HEK293 (cell line): ENCODE data around the gene ACADM.

Experiments
- BCL11B ChIP-seq: fragments of 450-650 bp; formaldehyde crosslinking; IDR thresholded peaks from 2 replicates; pipeline ENCODE4 v1.5.1; 2016; ENCODE audit warnings: low read depth, missing biosample characterization, missing genetic modification characterization
- FEZF1 ChIP-seq: fragments of 450-650 bp; formaldehyde crosslinking; IDR thresholded peaks from 2 replicates; pipeline ENCODE4 v1.5.1; 2016; ENCODE audit warnings: missing biosample characterization, missing genetic modification characterization
- GLIS2 ChIP-seq: fragments of 450-650 bp; formaldehyde crosslinking; IDR thresholded peaks from 2 replicates; pipeline ENCODE4 v1.5.1; 2016; ENCODE audit warnings: missing biosample characterization, missing genetic modification characterization
- HOXC10 ChIP-seq: sonication (generic); formaldehyde crosslinking; IDR thresholded peaks from 2 replicates; pipeline ENCODE4 v1.8.1; 2023; ENCODE audit warnings: mild to moderate bottlenecking, missing genetic modification reagents
- KLF8 ChIP-seq: fragments of 450-650 bp; formaldehyde crosslinking; IDR thresholded peaks from 2 replicates; pipeline ENCODE4 v1.5.1; 2016; ENCODE audit warnings: missing biosample characterization, missing genetic modification characterization
- PRDM1 ChIP-seq: fragments of 450-650 bp; formaldehyde crosslinking; IDR thresholded peaks from 2 replicates; pipeline ENCODE4; 2016; ENCODE audit warnings: missing biosample characterization, missing genetic modification characterization
- REST ChIP-seq: fragments of 450-650 bp; formaldehyde crosslinking; IDR thresholded peaks from 2 replicates; pipeline ENCODE4 v1.5.1; 2016; ENCODE audit warnings: missing biosample characterization, missing genetic modification characterization
- SP2 ChIP-seq: fragments of 450-650 bp; formaldehyde crosslinking; IDR thresholded peaks from 2 replicates; pipeline ENCODE4 v1.5.1; 2016; ENCODE audit warnings: missing biosample characterization, missing genetic modification characterization
- ZBTB10 ChIP-seq: fragments of 450-650 bp; formaldehyde crosslinking; IDR thresholded peaks from 2 replicates; pipeline ENCODE4 v1.5.1; 2016; ENCODE audit warnings: missing biosample characterization, missing genetic modification characterization
- ZBTB11 ChIP-seq: fragments of 450-650 bp; formaldehyde crosslinking; conservative IDR thresholded peaks from 2 replicates; pipeline ENCODE4 v1.5.1; 2016; ENCODE audit warnings: low read depth, missing biosample characterization, missing genetic modification characterization
- ZEB2 ChIP-seq: fragments of 450-650 bp; formaldehyde crosslinking; IDR thresholded peaks from 2 replicates; pipeline ENCODE4 v1.5.1; 2016; ENCODE audit warnings: missing biosample characterization, missing genetic modification characterization
- ZFP3 ChIP-seq: fragments of 450-650 bp; formaldehyde crosslinking; IDR thresholded peaks from 2 replicates; pipeline ENCODE4 v1.5.1; 2016; ENCODE audit warnings: low read depth, missing biosample characterization, missing genetic modification characterization
- ZNF10 ChIP-seq: fragments of 450-650 bp; formaldehyde crosslinking; IDR thresholded peaks from 2 replicates; pipeline ENCODE4 v1.5.1; 2017; ENCODE audit warnings: missing biosample characterization, missing genetic modification characterization
- ZNF146 ChIP-seq: fragments of 450-650 bp; formaldehyde crosslinking; IDR thresholded peaks from 2 replicates; pipeline ENCODE4 v1.5.1; 2016; ENCODE audit warnings: missing biosample characterization, missing genetic modification characterization
- ZNF239 ChIP-seq: fragments of 450-650 bp; formaldehyde crosslinking; IDR thresholded peaks from 2 replicates; pipeline ENCODE4 v1.5.1; 2016; ENCODE audit warnings: missing biosample characterization, missing genetic modification characterization
- ZNF248 ChIP-seq: fragments of 450-650 bp; formaldehyde crosslinking; IDR thresholded peaks from 2 replicates; pipeline ENCODE4 v1.5.1; 2017; ENCODE audit warnings: missing biosample characterization, missing genetic modification characterization
- ZNF324 ChIP-seq: fragments of 450-650 bp; formaldehyde crosslinking; IDR thresholded peaks from 2 replicates; pipeline ENCODE4 v1.5.1; 2016; ENCODE audit warnings: missing biosample characterization, missing genetic modification characterization
- ZNF391 ChIP-seq: fragments of 450-650 bp; formaldehyde crosslinking; IDR thresholded peaks from 2 replicates; pipeline ENCODE4 v1.5.1; 2016; ENCODE audit warnings: low read depth, missing biosample characterization, missing genetic modification characterization, borderline replicate concordance
- ZNF510 ChIP-seq: fragments of 450-650 bp; formaldehyde crosslinking; IDR thresholded peaks from 2 replicates; pipeline ENCODE4 v1.5.1; 2018; ENCODE audit warnings: mild to moderate bottlenecking, missing genetic modification characterization, missing biosample characterization; ENCODE audit not compliant: insufficient replicate concordance
- ZNF530 ChIP-seq: fragments of 450-650 bp; formaldehyde crosslinking; IDR thresholded peaks from 2 replicates; pipeline ENCODE4 v1.5.1; 2016; ENCODE audit warnings: low read depth, missing biosample characterization, missing genetic modification characterization
- ZNF560 ChIP-seq: fragments of 450-650 bp; formaldehyde crosslinking; IDR thresholded peaks from 2 replicates; pipeline ENCODE4 v1.5.1; 2017; ENCODE audit warnings: missing biosample characterization, missing genetic modification characterization, borderline replicate concordance
- ZNF596 ChIP-seq: fragments of 450-650 bp; IDR thresholded peaks from 2 replicates; pipeline ENCODE4 v1.5.0; 2018; ENCODE audit warnings: missing biosample characterization, mild to moderate bottlenecking, missing genetic modification characterization, moderate library complexity
- ZNF621 ChIP-seq: fragments of 450-650 bp; formaldehyde crosslinking; IDR thresholded peaks from 2 replicates; pipeline ENCODE4 v1.5.1; 2017; ENCODE audit warnings: missing biosample characterization, missing genetic modification characterization
- ZNF624 ChIP-seq: fragments of 450-650 bp; formaldehyde crosslinking; IDR thresholded peaks from 2 replicates; pipeline ENCODE4 v1.5.1; 2017; ENCODE audit warnings: missing biosample characterization, missing genetic modification characterization
- ZNF701 ChIP-seq: fragments of 450-650 bp; formaldehyde crosslinking; IDR thresholded peaks from 2 replicates; pipeline ENCODE4 v1.5.1; 2016; ENCODE audit warnings: missing biosample characterization, missing genetic modification characterization
- ZNF704 ChIP-seq: fragments of 450-650 bp; formaldehyde crosslinking; IDR thresholded peaks from 2 replicates; pipeline ENCODE4 v1.5.1; 2016; ENCODE audit warnings: missing biosample characterization, missing genetic modification characterization
- ZNF792 ChIP-seq: fragments of 450-650 bp; formaldehyde crosslinking; IDR thresholded peaks from 2 replicates; pipeline ENCODE4 v1.5.1; 2016; ENCODE audit warnings: missing biosample characterization, missing genetic modification characterization
- ZSCAN16 ChIP-seq: fragments of 450-650 bp; formaldehyde crosslinking; IDR thresholded peaks from 2 replicates; pipeline ENCODE4 v1.5.1; 2016; ENCODE audit warnings: missing biosample characterization, missing genetic modification characterization

Gene ACADM

GRCh38 chr1:75724472-75725022 lies at the start of gene ACADM (continued):
- TF ChIP-seq ZNF560 (tag by site-specific recombination) (no peak), ZSCAN16 (tag by site-specific recombination) (no peak), ZNF701 (tag by site-specific recombination) (no peak), ZNF621 (tag by site-specific recombination) (no peak), BCL11B (tag by site-specific recombination) (peak; percentile 98), ZNF239 (tag by site-specific recombination) (no peak), ZNF10 (tag by site-specific recombination) (no peak), ZNF248 (tag by site-specific recombination) (no peak), FEZF1 (tag by site-specific recombination) (no peak), ZBTB11 (tag by site-specific recombination) (peak; percentile 44), ZNF624 (tag by site-specific recombination) (no peak), ZFP3 (no peak), ZNF704 (tag by site-specific recombination) (no peak), ZNF324 (no peak; the same call in 1 of the 2 replicates), KLF8 (tag by site-specific recombination) (peak; percentile 98), ZBTB10 (tag by site-specific recombination) (peak; percentile 95), ZNF391 (0 out of 2 replicates have a peak, but pooled peaks have one; percentile 51), REST (no peak), SP2 (tag by site-specific recombination) (peak; percentile 95), ZNF596 (no peak), ZNF530 (tag by site-specific recombination) (no peak), PRDM1 (tag by site-specific recombination) (no peak), ZEB2 (tag by site-specific recombination) (peak; percentile 78), HOXC10 (CRISPR knock-in tag) (no peak), ZNF146 (tag by site-specific recombination) (no peak), ZNF510 (tag by site-specific recombination) (no peak), ZNF792 (tag by site-specific recombination) (no peak), GLIS2 (tag by site-specific recombination) (peak; percentile 83)
